Cardiac muscle cell (in vitro differentiated cells and primary cell): Measurements from ENCODE around the gene PTPRD. TPM values are rescaled to one million over a fixed set of nuclear protein-coding genes. Genes with fewer than 3 reads are reported as not detected.

Experiments
- DNase-seq, 2 donors: peaks; one replicate each; pipeline versions ENCODE4 v3.0.0 to v3.0.0-alpha.2; 2010 to 2017; ENCODE audit warnings: low read depth in 1 of 2, low spot score in 1 of 2
- H3K27ac ChIP-seq: fragments of 200-600 bp; sonication (generic); 2 replicates; pipeline ENCODE4 v1.5.1; 2016
- H3K27me3 ChIP-seq: fragments of 200-600 bp; sonication (generic); 2 replicates; pipeline ENCODE4 v1.6.0; 2016; ENCODE audit warnings: control low read depth
- H3K36me3 ChIP-seq: fragments of 200-600 bp; sonication (generic); 2 replicates; pipeline ENCODE4 v1.5.1; 2016; ENCODE audit warnings: control low read depth
- H3K4me1 ChIP-seq: fragments of 200-600 bp; sonication (generic); 2 replicates; pipeline ENCODE4 v1.8.1; 2017; ENCODE audit warnings: low read depth, mild to moderate bottlenecking, mixed run types
- H3K4me3 ChIP-seq: fragments of 200-600 bp; sonication (generic); 2 replicates; pipeline ENCODE4 v1.5.1; 2016; ENCODE audit warnings: mild to moderate bottlenecking
- H3K9me3 ChIP-seq: fragments of 200-600 bp; sonication (generic); 2 replicates; pipeline ENCODE4 v1.5.1; 2017; ENCODE audit warnings: low read depth, mild to moderate bottlenecking, control low read depth
- CTCF ChIP-seq: IDR thresholded peaks from 2 replicates; pipeline ENCODE4 v1.5.1; 2012; ENCODE audit warnings: low read depth, mild to moderate bottlenecking, low read length
- polyA plus RNA-seq: library from polyadenylated mRNA; unstranded; fragments of >200 nt; fragmentation: Nextera tagmentation; extraction: Ambion mirVana; gene quantifications from 2 replicates; pipeline ENCODE4 v1.2.1, GENCODE V29; 2016
- total RNA-seq: library from RNA; depleted of rRNA; stranded (reverse); fragments of >200 nt; gene quantifications from 2 replicates; pipeline ENCODE4 v1.2.3, GENCODE V29; 2016

PTPRD gene
- total and polyA plus RNA-seq, 2 experiments from 2014 or later: 37.0 to 287 TPM

- no peak overlapping the region for H3K27ac ChIP-seq
- no peak for TF ChIP-seq CTCF
- no peak overlapping the region for H3K4me3 ChIP-seq
- H3K36me3 ChIP-seq: no peaks in the 10 kb centered on the region
- DNase-seq: peak in 1 of 2 donors; percentile 47
- no peaks in the 10 kb centered on the region for H3K27me3 ChIP-seq
- no peaks in the 10 kb centered on the region for H3K9me3 ChIP-seq
- peaks cover 3% of the 10 kb centered on the region for H3K4me1 ChIP-seq
Measured at GRCh38 chr9:10251490-10251889, 361.3 kb downstream of the PTPRD start.

- peaks cover 3% of the 10 kb centered on the region for H3K4me1 ChIP-seq
- no peak for TF ChIP-seq CTCF
- H3K36me3 ChIP-seq: no peaks in the 10 kb centered on the region
- no peak overlapping the region for H3K27ac ChIP-seq
- no peak overlapping the region for H3K4me3 ChIP-seq
- H3K9me3 ChIP-seq: no peaks in the 10 kb centered on the region
- no peaks in the 10 kb centered on the region for H3K27me3 ChIP-seq
- peak in 1 of 2 donors; percentile 34 for DNase-seq
Measured at GRCh38 chr9:10250219-10250618, 362.6 kb downstream of the PTPRD start.

GRCh38 chr9:10248890-10249289 is 363.9 kb downstream of the PTPRD start:
- Histone ChIP-seq H3K9me3 (no peaks in the 10 kb centered on the region), H3K27me3 (no peaks in the 10 kb centered on the region), H3K4me3 (no peak overlapping the region), H3K36me3 (no peaks in the 10 kb centered on the region), H3K4me1 (peaks cover 3% of the 10 kb centered on the region), H3K27ac (no peak overlapping the region)
- TF ChIP-seq CTCF: no peak
- no peak for DNase-seq

GRCh38 chr9:10242255-10242654 is 370.5 kb downstream of the PTPRD start:
- Histone ChIP-seq H3K36me3 (no peaks in the 10 kb centered on the region), H3K27ac (no peak overlapping the region), H3K9me3 (no peaks in the 10 kb centered on the region), H3K27me3 (no peaks in the 10 kb centered on the region), H3K4me3 (no peak overlapping the region), H3K4me1 (no peaks in the 10 kb centered on the region)
- TF ChIP-seq CTCF: no peak
- DNase-seq: no peak

GRCh38 chr9:10238087-10238486 is 374.7 kb downstream of the PTPRD start:
- no peaks in the 10 kb centered on the region for H3K9me3 ChIP-seq
- no peaks in the 10 kb centered on the region for H3K36me3 ChIP-seq
- TF ChIP-seq CTCF: no peak
- H3K27me3 ChIP-seq: no peaks in the 10 kb centered on the region
- no peak for DNase-seq
- H3K27ac ChIP-seq: no peak overlapping the region
- H3K4me1 ChIP-seq: no peaks in the 10 kb centered on the region
- H3K4me3 ChIP-seq: no peak overlapping the region

GRCh38 chr9:10237584-10237983 is 375.2 kb downstream of the PTPRD start:
- Histone ChIP-seq H3K27ac (no peak overlapping the region), H3K9me3 (no peaks in the 10 kb centered on the region), H3K4me3 (no peak overlapping the region), H3K4me1 (no peaks in the 10 kb centered on the region), H3K27me3 (no peaks in the 10 kb centered on the region), H3K36me3 (no peaks in the 10 kb centered on the region)
- DNase-seq: no peak
- no peak for TF ChIP-seq CTCF
